Nephron progenitor cell (in vitro differentiated cells): ENCODE data around the gene PRICKLE2.

ENCODE experiments used
- DNase-seq: peaks from one replicate; pipeline ENCODE4 v3.0.0; 2021
- H3K27ac Mint-ChIP-seq: 2 replicates; pipeline ENCODE4 v1.8.0; 2021; ENCODE audit warnings: mild to moderate bottlenecking, moderate library complexity, mixed read lengths
- H3K27me3 Mint-ChIP-seq: 2 replicates; pipeline ENCODE4 v1.8.0; 2021; ENCODE audit warnings: mild to moderate bottlenecking, low read depth, mixed read lengths; ENCODE audit not compliant: poor library complexity
- H3K36me3 Mint-ChIP-seq: 2 replicates; pipeline ENCODE4 v1.8.0; 2021; ENCODE audit warnings: low read depth, mixed read lengths
- H3K4me1 Mint-ChIP-seq: 2 replicates; pipeline ENCODE4 v1.8.0; 2021; ENCODE audit warnings: mixed read lengths
- H3K4me3 Mint-ChIP-seq: 2 replicates; pipeline ENCODE4 v1.8.0; 2021; ENCODE audit warnings: mild to moderate bottlenecking, moderate library complexity, mixed read lengths
- H3K9me3 Mint-ChIP-seq: 2 replicates; pipeline ENCODE4 v1.8.0; 2021; ENCODE audit warnings: mild to moderate bottlenecking, moderate library complexity, mixed read lengths
- TF ChIP-seq, protein P1 (sequence below): fragments of 200-600 bp; sonication (generic); IDR thresholded peaks from 2 replicates; pipeline ENCODE4 v1.5.0; 2021; ENCODE audit warnings: antibody characterized with exemption

Gene PRICKLE2

DNA sequence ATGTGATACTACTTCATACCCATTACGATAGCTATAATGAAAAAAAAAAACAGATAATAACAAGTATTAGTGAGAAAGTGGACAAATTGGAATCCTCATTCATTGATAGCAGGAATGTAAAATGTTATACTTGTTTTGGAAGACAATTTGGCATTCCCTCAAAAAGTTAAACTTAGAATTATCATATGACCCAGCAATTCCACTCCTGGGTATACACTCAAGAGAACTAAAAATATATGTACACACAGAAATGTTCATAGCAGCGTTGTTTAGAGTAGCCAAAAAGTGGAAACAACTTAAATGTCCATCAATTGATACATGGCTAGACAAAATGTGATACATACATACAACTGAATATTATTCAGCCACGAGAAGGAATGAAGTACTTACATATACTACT lies 69.9 kb downstream of the PRICKLE2 start:
- TF ChIP-seq, protein P1, sequence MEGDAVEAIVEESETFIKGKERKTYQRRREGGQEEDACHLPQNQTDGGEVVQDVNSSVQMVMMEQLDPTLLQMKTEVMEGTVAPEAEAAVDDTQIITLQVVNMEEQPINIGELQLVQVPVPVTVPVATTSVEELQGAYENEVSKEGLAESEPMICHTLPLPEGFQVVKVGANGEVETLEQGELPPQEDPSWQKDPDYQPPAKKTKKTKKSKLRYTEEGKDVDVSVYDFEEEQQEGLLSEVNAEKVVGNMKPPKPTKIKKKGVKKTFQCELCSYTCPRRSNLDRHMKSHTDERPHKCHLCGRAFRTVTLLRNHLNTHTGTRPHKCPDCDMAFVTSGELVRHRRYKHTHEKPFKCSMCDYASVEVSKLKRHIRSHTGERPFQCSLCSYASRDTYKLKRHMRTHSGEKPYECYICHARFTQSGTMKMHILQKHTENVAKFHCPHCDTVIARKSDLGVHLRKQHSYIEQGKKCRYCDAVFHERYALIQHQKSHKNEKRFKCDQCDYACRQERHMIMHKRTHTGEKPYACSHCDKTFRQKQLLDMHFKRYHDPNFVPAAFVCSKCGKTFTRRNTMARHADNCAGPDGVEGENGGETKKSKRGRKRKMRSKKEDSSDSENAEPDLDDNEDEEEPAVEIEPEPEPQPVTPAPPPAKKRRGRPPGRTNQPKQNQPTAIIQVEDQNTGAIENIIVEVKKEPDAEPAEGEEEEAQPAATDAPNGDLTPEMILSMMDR: no peak
- Mint-ChIP-seq H3K9me3 (peaks cover 8% of the 10 kb centered on the region), H3K27me3 (no peaks in the 10 kb centered on the region), H3K36me3 (peaks cover 79% of the 10 kb centered on the region), H3K4me1 (peaks cover 60% of the 10 kb centered on the region), H3K4me3 (no peak overlapping the region), H3K27ac (no peak overlapping the region)
- no peak for DNase-seq

DNA sequence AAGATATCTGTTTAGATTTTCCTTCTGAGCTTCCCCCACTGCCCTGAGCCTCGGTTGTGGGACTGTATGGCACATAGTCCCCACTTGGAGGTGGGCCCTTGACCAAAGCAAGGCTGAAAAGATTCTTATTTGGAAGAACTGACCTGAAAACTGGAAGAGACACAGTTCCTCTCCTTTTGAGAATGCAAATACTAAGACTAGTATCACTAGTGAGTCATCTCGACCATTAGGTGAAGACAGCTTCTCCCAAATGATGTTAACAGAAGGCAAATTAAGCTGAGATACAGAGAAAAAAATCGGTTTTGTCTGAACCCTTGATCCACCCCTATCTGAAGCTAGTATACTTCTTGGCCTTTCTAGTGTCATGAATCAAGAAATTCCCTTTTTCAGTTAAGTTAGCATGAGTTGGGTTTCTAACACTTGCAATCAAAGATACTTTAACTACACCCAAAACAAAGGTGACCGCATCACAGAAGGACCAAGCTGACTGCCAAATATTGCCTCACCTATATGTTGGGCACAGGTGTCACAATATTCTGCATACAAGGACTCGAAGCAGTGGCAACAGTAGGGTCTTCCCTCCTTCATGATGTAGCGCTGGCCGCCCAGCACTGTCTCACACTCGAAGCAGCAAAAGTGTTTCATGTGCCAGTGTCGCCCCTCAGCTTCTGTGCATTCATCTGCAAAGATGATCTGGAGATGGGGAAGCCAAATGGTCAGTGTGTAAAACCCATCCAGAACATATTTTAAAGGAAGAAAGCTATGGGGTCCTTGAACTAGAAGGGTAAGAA lies 72.4 kb downstream of the PRICKLE2 start:
- no peaks in the 10 kb centered on the region for H3K27me3 Mint-ChIP-seq

DNA sequence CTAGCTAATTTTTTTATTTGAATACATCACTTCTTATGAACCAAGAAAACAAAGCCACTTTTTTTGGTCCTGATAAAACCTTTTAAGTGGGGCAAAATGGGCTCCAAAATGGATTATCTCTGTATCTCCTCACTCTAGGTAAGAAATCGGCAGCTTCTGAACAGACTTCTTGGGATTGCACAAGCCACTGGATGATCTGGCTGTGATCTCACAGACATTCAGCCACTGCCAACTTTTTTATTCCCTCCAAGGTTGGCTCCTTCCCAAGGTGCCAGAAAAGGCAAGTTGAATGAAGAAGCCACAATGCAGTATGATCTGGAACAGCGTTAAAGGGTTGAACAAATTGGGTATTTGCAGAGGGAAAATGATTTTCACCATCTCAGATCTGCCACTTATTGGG lies 73.2 kb downstream of the PRICKLE2 start:
- no peak overlapping the region for H3K4me3 Mint-ChIP-seq
- H3K27ac Mint-ChIP-seq: peak overlapping the region; percentile 49
- TF ChIP-seq, protein P1: no peak
- DNase-seq: no peak
- peaks cover 8% of the 10 kb centered on the region for H3K9me3 Mint-ChIP-seq
- no peaks in the 10 kb centered on the region for H3K27me3 Mint-ChIP-seq
- peaks cover 45% of the 10 kb centered on the region for H3K4me1 Mint-ChIP-seq
- peaks cover 61% of the 10 kb centered on the region for H3K36me3 Mint-ChIP-seq

More for the DNA sequence above, 72.4 kb downstream of the PRICKLE2 start:
- TF ChIP-seq, protein P1: no peak
- Mint-ChIP-seq H3K27ac (no peak overlapping the region), H3K36me3 (peaks cover 61% of the 10 kb centered on the region), H3K4me3 (no peak overlapping the region), H3K4me1 (peaks cover 53% of the 10 kb centered on the region), H3K9me3 (peaks cover 8% of the 10 kb centered on the region)
- no peak for DNase-seq

DNA sequence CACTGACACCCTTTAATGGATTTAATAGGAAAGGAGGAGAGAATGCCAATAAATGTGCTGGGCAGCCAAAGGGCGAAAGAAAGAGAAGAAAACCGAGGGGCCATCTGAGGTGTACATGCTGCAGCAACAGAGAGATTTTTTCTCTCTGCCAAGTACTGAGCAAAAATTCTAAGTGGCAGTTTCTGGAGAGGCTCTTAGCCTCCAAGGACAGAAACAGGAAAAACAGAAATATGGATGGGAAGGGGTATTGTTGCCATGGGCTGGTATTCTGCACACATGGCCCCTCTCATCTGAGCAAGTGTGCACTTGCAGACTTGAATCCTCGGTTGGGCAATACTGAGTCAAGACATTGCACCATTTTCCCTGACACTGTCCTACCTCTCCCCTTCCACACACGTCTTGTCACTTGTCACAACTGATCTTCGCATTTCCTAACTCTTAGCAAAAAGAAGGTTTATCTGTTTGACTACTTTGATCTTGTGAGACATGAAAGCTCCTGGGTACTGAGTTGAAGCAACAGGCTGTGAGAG lies 73.9 kb downstream of the PRICKLE2 start:
- Mint-ChIP-seq H3K27me3 (no peaks in the 10 kb centered on the region), H3K27ac (peak overlapping the region; percentile 91), H3K36me3 (peaks cover 68% of the 10 kb centered on the region), H3K4me1 (peaks cover 39% of the 10 kb centered on the region), H3K9me3 (peaks cover 8% of the 10 kb centered on the region), H3K4me3 (no peak overlapping the region)
- TF ChIP-seq, protein P1: no peak
- no peak for DNase-seq

DNA sequence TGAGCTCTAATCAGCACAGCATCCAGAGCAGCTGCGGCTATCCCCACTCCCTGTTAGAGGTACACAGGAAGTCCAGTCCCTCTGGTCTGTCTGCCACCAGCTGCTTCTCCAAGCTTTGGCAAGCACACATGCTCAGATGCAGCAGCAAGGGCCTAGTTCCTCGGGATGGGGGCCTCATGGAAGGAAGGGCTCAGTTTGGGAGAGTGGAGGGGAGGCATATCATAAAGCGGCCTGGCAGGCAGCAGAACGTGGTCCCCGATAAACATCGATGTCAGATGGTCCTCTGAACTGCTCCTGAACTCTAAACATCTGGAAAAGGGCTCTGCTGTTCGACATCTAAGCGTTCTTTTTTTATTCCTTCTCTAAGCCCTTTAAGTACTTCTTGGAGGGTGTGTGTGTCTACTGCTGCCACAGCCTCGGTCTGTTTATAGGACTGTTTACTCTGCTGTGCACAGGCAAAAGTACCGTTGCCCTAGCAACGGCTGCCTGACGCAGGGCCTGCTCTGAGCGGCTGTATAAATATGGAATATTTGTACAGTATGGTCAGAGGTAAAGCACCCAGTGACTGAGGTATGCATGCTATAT lies 74.6 kb downstream of the PRICKLE2 start:
- Mint-ChIP-seq H3K27me3 (no peaks in the 10 kb centered on the region), H3K9me3 (peaks cover 8% of the 10 kb centered on the region), H3K36me3 (peaks cover 72% of the 10 kb centered on the region), H3K4me3 (no peak overlapping the region), H3K27ac (peak overlapping the region; percentile 91), H3K4me1 (peaks cover 36% of the 10 kb centered on the region)
- no peak for DNase-seq
- TF ChIP-seq, protein P1: no peak
